ENCODE results near the gene S100A7A. TPM values are rescaled to one million over a fixed set of nuclear protein-coding genes. Genes with fewer than 3 reads are reported as not detected.

S100A7A gene
- total and polyA plus RNA-seq, 2 donors (not counting 1 experiment from before 2014, with no cell fraction given), result not detected

DNA sequence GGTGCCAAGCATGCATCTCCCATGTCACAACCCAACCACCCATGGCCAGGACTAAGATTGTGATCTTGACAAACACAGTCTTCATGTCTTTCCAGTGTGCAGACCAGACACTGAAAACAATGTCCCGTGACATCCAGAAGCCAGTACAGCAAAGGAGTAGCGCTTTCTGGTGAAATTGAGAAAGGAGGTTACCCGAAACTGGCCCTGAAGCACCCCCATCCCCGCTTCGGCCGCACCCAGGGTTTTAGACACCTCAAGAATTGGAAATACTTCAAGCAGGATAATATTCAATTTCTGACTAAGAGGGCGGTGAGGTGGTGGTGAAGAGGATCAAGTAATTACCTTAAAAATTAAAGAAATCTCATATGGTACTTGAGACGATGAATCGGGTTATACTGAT is 14.9 kb upstream of the S100A7A start:
- Mint-ChIP-seq H3K4me1 (no peaks in the 10 kb centered on the region), H3K27me3 (peaks cover 30% of the 10 kb centered on the region), H3K9me3 (ENCODE audit: insufficient read depth) (no peaks in the 10 kb centered on the region), H3K4me3 (no peak overlapping the region), H3K27ac (no peak overlapping the region)
- no peak for ATAC-seq (ENCODE audit: low read depth)
- no peak overlapping the region for H2AFZ ChIP-seq (ENCODE audit: insufficient read depth, low read depth, low read length, poor library complexity, severe bottlenecking)
- no peaks in the 10 kb centered on the region for H4K20me1 ChIP-seq (ENCODE audit: control insufficient read depth, insufficient read depth, low read length, poor library complexity, severe bottlenecking)
- no peak for DNase-seq
- CTCF ChIA-PET, result interaction anchor here (0.7 kb wide), 1 partner anchor 861 kb away, joined by 3 read pairs; no protein-coding TSS in a partner anchor
- H3K36me3 ChIP-seq (replicated peaks in 1 of 2; ENCODE audit: control extremely low read depth in 1 of 2, control insufficient read depth in 1 of 2, extremely low read depth in 1 of 2, insufficient read depth in 2 of 2, low read length in 1 of 2), result no peaks in the 10 kb centered on the region
- POLR2A ChIA-PET, result no interaction called here
- H3K79me2 ChIP-seq (ENCODE audit: control insufficient read depth, insufficient read depth, low read length), result no peaks in the 10 kb centered on the region
- TF ChIP-seq EZH2 (IDR thresholded peaks at IDR 0.05; ENCODE audit: borderline replicate concordance, insufficient read depth, low read depth, low read length, poor library complexity, severe bottlenecking), result no peak
- TF ChIP-seq, protein P1, sequence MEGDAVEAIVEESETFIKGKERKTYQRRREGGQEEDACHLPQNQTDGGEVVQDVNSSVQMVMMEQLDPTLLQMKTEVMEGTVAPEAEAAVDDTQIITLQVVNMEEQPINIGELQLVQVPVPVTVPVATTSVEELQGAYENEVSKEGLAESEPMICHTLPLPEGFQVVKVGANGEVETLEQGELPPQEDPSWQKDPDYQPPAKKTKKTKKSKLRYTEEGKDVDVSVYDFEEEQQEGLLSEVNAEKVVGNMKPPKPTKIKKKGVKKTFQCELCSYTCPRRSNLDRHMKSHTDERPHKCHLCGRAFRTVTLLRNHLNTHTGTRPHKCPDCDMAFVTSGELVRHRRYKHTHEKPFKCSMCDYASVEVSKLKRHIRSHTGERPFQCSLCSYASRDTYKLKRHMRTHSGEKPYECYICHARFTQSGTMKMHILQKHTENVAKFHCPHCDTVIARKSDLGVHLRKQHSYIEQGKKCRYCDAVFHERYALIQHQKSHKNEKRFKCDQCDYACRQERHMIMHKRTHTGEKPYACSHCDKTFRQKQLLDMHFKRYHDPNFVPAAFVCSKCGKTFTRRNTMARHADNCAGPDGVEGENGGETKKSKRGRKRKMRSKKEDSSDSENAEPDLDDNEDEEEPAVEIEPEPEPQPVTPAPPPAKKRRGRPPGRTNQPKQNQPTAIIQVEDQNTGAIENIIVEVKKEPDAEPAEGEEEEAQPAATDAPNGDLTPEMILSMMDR (IDR thresholded peaks at IDR 0.05), result no peak
- H3K27ac ChIP-seq (ENCODE audit: low read length in 2 of 2), result no peak overlapping the region
- H3K4me2 ChIP-seq (replicated peaks; ENCODE audit: low read depth, low read length, poor library complexity, severe bottlenecking), result no peak overlapping the region
- peaks cover 0 to 3% (median under 1%) of the 10 kb centered on the region in 4 experiments for H3K27me3 ChIP-seq (replicated peaks in 1 of 4; ENCODE audit: control extremely low read depth in 1 of 4, control insufficient read depth in 3 of 4, insufficient read depth in 4 of 4, low read length in 3 of 4)
- H3K9me3 ChIP-seq (ENCODE audit: control extremely low read depth in 1 of 3, control insufficient read depth in 2 of 3, insufficient read depth in 1 of 3, low read length in 2 of 3), result no peaks in the 10 kb centered on the region
- no CpG with 5 or more reads among the region's 9 CpGs for WGBS (ENCODE audit: insufficient coverage)
- no peak overlapping the region for H3K9ac ChIP-seq (ENCODE audit: low read length)
- H3K4me3 ChIP-seq (ENCODE audit: control extremely low read depth in 1 of 5, extremely low read depth in 1 of 5, insufficient read depth in 1 of 5, low read depth in 2 of 5, low read length in 4 of 5), result no peak overlapping the region
- intact Hi-C loops (cut with micrococcal nuclease), result no loop called here
- H3K4me1 ChIP-seq (ENCODE audit: control insufficient read depth in 2 of 2, insufficient read depth in 2 of 2, low read length in 2 of 2), result no peaks in the 10 kb centered on the region

DNA sequence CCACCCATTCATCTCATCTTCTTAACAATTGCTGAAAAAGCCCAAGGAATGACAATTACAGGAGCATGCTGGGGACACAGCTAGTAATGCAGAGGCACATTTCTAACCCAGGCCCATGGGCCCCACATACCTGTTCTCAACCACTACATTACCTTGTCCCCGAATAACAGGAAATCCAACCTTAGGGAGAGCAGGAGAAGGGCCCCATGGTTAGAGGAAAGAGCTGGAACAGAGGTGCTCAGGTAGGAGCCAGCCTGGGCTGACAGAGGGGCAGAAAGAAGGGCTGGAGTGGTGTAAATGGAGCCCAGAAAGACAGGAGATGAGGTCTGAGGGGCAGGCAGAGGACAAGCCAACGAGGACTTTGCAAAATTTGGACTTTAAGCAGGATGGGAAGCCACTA is 14.1 kb upstream of the S100A7A start:
- no peak for TF ChIP-seq EZH2 (IDR thresholded peaks at IDR 0.05; ENCODE audit: borderline replicate concordance, insufficient read depth, low read depth, low read length, poor library complexity, severe bottlenecking)
- TF ChIP-seq, protein P1 (IDR thresholded peaks at IDR 0.05), result no peak
- no peaks in the 10 kb centered on the region for H3K79me2 ChIP-seq (ENCODE audit: control insufficient read depth, insufficient read depth, low read length)
- H3K4me2 ChIP-seq (replicated peaks; ENCODE audit: low read depth, low read length, poor library complexity, severe bottlenecking), result no peak overlapping the region
- no peak overlapping the region for H3K4me3 ChIP-seq (ENCODE audit: control extremely low read depth in 1 of 5, extremely low read depth in 1 of 5, insufficient read depth in 1 of 5, low read depth in 2 of 5, low read length in 4 of 5)
- H3K9me3 Mint-ChIP-seq (ENCODE audit: insufficient read depth), result no peaks in the 10 kb centered on the region
- DNase-seq (no peak), ATAC-seq (ENCODE audit: low read depth) (no peak)
- no peak overlapping the region for H2AFZ ChIP-seq (ENCODE audit: insufficient read depth, low read depth, low read length, poor library complexity, severe bottlenecking)
- peaks cover 34% of the 10 kb centered on the region for H3K27me3 Mint-ChIP-seq
- H3K27ac Mint-ChIP-seq, result no peak overlapping the region
- intact Hi-C loops (cut with micrococcal nuclease), result no loop called here
- no peaks in the 10 kb centered on the region for H3K4me1 ChIP-seq (ENCODE audit: control insufficient read depth in 2 of 2, insufficient read depth in 2 of 2, low read length in 2 of 2)
- no peak overlapping the region for H3K4me3 Mint-ChIP-seq
- H3K27ac ChIP-seq (ENCODE audit: low read length in 2 of 2), result no peak overlapping the region
- no peaks in the 10 kb centered on the region for H3K4me1 Mint-ChIP-seq
- no peaks in the 10 kb centered on the region for H4K20me1 ChIP-seq (ENCODE audit: control insufficient read depth, insufficient read depth, low read length, poor library complexity, severe bottlenecking)
- H3K9me3 ChIP-seq (ENCODE audit: control extremely low read depth in 1 of 3, control insufficient read depth in 2 of 3, insufficient read depth in 1 of 3, low read length in 2 of 3), result peaks cover 0 to 2% (median 0%) of the 10 kb centered on the region in 3 donors
- WGBS (ENCODE audit: insufficient coverage), result 40% methylated on average over 1 of the region's 2 CpGs
- no peak overlapping the region for H3K9ac ChIP-seq (ENCODE audit: low read length)
- ChIA-PET POLR2A (no interaction called here), CTCF (interaction anchor here (0.9 to 1.0 kb wide), 2 partner anchors 50 to 62 kb away, joined by 3 to 4 read pairs; no protein-coding TSS in a partner anchor)
- H3K27me3 ChIP-seq (replicated peaks in 1 of 4; ENCODE audit: control extremely low read depth in 1 of 4, control insufficient read depth in 3 of 4, insufficient read depth in 4 of 4, low read length in 3 of 4), result peaks cover 0 to 3% (median 3%) of the 10 kb centered on the region in 4 experiments
- H3K36me3 ChIP-seq (replicated peaks in 1 of 2; ENCODE audit: control extremely low read depth in 1 of 2, control insufficient read depth in 1 of 2, extremely low read depth in 1 of 2, insufficient read depth in 2 of 2, low read length in 1 of 2), result no peaks in the 10 kb centered on the region

Data from B cell (primary cell).